ENCODE measurements around the gene MYO18B. TPM values are rescaled to one million over a fixed set of nuclear protein-coding genes. Genes with fewer than 3 reads are reported as not detected.
A peak's percentile ranks its signal among the peaks of the same experiment; 100 is the strongest.

The MYO18B gene
- total and polyA plus RNA-seq, 2 experiments from 2014 or later, result 35.6 to 178 TPM

DNA sequence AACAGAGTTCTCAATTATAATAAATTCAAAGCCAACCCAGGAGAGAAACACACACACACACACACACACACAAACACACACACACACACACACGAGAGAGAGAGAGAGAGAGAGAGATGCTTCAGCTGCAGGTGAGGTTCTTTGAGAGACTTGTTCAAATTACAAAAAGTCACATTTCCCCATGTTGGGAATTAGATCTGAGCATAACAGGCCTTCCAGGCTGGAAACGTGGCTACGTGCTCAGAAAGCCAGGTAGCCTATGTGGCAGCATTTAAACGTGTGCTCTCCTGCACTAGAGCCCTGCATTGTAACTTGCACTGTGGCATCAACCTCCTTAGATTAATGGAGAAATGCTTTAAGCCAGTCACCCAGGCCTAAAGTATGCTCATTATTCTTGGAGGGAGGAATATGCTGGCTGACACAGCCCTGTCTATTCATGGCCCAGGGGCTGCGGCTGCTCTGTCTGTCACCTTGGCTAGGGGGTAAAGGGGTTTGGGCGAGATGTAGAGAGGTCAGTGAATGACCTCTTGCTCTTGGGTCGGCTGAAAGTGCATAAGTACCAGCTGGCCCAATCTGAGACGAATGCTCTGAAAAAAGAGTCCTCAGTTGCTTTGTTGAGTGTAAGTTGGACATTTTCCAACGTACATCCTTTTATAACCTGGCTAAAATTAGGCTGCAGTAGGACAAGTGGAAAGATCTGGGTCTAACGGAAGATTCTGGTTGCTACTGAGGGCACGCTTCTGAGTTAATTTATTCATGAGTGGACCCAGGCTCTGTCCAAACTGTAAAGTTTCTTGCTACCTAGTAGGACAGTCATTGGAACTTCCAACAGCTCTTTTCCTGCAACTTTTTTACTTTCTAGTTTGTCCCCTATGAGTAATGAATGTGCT lies 256.1 kb downstream of the MYO18B start:
- Histone ChIP-seq H3K27me3 (no peaks in the 10 kb centered on the region), H3K36me3 (peaks cover 28% of the 10 kb centered on the region), H3K4me1 (ENCODE audit: low read depth) (peaks cover 8% of the 10 kb centered on the region), H3K4me3 (no peak overlapping the region), H3K9me3 (ENCODE audit: low read depth) (no peaks in the 10 kb centered on the region), H3K27ac (peak overlapping the region; percentile 39)
- TF ChIP-seq, protein P1, sequence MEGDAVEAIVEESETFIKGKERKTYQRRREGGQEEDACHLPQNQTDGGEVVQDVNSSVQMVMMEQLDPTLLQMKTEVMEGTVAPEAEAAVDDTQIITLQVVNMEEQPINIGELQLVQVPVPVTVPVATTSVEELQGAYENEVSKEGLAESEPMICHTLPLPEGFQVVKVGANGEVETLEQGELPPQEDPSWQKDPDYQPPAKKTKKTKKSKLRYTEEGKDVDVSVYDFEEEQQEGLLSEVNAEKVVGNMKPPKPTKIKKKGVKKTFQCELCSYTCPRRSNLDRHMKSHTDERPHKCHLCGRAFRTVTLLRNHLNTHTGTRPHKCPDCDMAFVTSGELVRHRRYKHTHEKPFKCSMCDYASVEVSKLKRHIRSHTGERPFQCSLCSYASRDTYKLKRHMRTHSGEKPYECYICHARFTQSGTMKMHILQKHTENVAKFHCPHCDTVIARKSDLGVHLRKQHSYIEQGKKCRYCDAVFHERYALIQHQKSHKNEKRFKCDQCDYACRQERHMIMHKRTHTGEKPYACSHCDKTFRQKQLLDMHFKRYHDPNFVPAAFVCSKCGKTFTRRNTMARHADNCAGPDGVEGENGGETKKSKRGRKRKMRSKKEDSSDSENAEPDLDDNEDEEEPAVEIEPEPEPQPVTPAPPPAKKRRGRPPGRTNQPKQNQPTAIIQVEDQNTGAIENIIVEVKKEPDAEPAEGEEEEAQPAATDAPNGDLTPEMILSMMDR (IDR thresholded peaks at IDR 0.05; ENCODE audit: low read depth, low read length), result no peak
- DNase-seq (ENCODE audit: low read depth in 1 of 2, low spot score in 1 of 2), result no peak

DNA sequence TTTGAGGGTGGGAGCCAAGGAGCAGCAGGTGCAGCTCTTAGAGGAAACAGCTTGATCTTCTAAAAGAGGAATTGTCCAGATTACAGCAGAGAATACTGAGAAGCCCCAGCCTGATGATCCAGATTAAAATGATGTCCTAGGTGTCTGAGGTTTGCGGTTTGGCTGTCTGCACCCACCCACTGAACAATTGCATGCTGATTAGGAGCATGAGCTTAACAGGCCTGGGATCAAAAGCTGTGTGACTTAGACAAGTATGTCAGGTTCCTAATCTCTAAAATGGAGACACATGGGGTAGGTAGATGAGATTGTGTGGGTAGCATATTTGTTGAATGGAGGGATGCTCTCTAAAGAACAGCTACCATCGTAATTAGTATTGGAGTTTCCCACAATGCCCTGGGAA lies 260.5 kb downstream of the MYO18B start:
- Histone ChIP-seq H3K4me3 (no peak overlapping the region), H3K27ac (no peak overlapping the region), H3K9me3 (ENCODE audit: low read depth) (no peaks in the 10 kb centered on the region), H3K4me1 (ENCODE audit: low read depth) (peaks cover 8% of the 10 kb centered on the region), H3K27me3 (no peaks in the 10 kb centered on the region), H3K36me3 (peaks cover 35% of the 10 kb centered on the region)
- DNase-seq (ENCODE audit: low read depth in 1 of 2, low spot score in 1 of 2), result no peak
- TF ChIP-seq, protein P1 (IDR thresholded peaks at IDR 0.05; ENCODE audit: low read depth, low read length), result no peak

DNA sequence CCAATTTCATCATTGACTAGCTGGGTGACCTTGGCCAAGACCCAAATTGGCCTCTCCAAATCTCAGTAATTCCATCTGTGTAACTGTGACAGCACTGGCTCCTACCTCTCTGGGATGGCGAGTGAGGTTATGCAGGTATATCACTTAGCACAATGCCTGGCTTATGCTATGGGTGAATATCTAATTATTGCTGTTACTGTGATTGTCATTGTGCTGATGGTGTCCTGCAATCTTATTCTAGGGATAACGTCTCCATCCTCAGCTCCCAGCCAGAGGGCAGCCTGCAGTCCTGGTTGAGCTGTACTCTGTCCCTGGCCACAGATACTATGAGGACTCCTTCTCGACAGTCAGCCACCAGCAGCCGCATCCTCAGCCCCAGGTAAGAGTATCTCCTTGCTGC lies 262.5 kb downstream of the MYO18B start:
- Histone ChIP-seq H3K9me3 (ENCODE audit: low read depth) (no peaks in the 10 kb centered on the region), H3K27me3 (no peaks in the 10 kb centered on the region), H3K4me3 (no peak overlapping the region), H3K4me1 (ENCODE audit: low read depth) (no peaks in the 10 kb centered on the region), H3K36me3 (peaks cover 47% of the 10 kb centered on the region), H3K27ac (no peak overlapping the region)
- no peak for DNase-seq (ENCODE audit: low read depth in 1 of 2, low spot score in 1 of 2)
- TF ChIP-seq, protein P1 (IDR thresholded peaks at IDR 0.05; ENCODE audit: low read depth, low read length), result no peak

DNA sequence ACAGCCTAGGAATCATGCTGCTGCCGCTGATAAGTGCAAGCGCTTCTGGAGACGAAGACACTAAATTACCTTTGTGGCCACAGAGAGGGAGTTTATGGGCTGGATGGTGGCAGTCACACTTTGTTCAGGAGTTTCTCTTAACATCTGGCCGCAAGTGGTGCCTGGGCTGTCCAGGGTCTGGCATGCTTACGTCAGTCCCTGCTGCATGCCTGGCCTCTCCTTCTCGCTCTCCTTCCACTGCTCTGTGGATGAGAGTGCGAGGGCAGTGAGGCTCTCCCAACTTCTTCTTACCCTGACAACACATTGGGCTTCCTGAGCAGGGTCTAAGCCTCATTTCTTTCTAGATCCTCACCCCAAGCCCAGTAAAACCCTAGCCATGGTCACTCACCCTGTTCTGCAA lies 266.6 kb downstream of the MYO18B start:
- no peak overlapping the region for H3K27ac ChIP-seq
- TF ChIP-seq, protein P1 (IDR thresholded peaks at IDR 0.05; ENCODE audit: low read depth, low read length), result no peak
- no peak overlapping the region for H3K4me3 ChIP-seq
- no peaks in the 10 kb centered on the region for H3K9me3 ChIP-seq (ENCODE audit: low read depth)
- H3K36me3 ChIP-seq, result peaks cover 63% of the 10 kb centered on the region
- H3K4me1 ChIP-seq (ENCODE audit: low read depth), result no peaks in the 10 kb centered on the region
- no peaks in the 10 kb centered on the region for H3K27me3 ChIP-seq
- no peak for DNase-seq (ENCODE audit: low read depth in 1 of 2, low spot score in 1 of 2)

DNA sequence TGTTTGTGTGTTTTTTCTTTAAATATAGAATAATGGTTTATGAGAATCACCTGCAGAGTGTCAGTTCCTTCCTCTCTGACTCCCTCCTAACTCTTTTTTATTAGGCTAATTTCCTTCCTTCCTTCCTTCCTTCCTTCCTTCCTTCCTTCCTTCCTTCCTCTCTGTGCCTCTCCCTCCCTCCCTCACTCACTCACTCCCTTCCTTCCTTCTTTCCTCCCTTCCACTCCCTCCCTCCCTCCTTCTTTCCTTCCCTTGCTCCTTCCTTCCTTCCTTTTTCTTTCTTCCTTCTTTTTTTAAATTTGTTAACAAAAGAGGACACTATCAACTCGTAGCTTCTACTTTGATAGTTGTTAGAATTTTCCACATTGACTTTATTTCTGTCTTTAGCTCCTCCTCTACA lies 274.9 kb downstream of the MYO18B start:
- Histone ChIP-seq H3K27ac (no peak overlapping the region), H3K4me1 (ENCODE audit: low read depth) (no peaks in the 10 kb centered on the region), H3K9me3 (ENCODE audit: low read depth) (no peaks in the 10 kb centered on the region), H3K27me3 (no peaks in the 10 kb centered on the region), H3K4me3 (no peak overlapping the region), H3K36me3 (peaks cover 20% of the 10 kb centered on the region)
- TF ChIP-seq, protein P1 (IDR thresholded peaks at IDR 0.05; ENCODE audit: low read depth, low read length), result no peak
- no peak for DNase-seq (ENCODE audit: low read depth in 1 of 2, low spot score in 1 of 2)

Measured in cardiac muscle cell (in vitro differentiated cells and primary cell).